Endothelial cell of umbilical vein (primary cell): ENCODE measurements around the gene NRXN3. TPM values are rescaled to one million over a fixed set of nuclear protein-coding genes. Genes with fewer than 3 reads are reported as not detected.

ENCODE experiments used
- BruUV-seq: library from RNA; stranded (reverse); fragments of 400-500 nt; replicated peaks from 2 replicates; lab custom pipeline; 2021; lab: Mats Ljungman, UMichigan
- CTCF ChIA-PET: fragments of 300-600, 350-600 bp; sonication (Branson Sonifier 250); formaldehyde crosslinking; loops from one replicate; lab custom pipeline; 2021; ENCODE audit warnings: antibody characterized with exemption, inconsistent platforms; lab: Charles Lee
- POLR2A ChIA-PET: fragments of 300-600, 350-600 bp; sonication (Branson Sonifier 250); formaldehyde crosslinking; loops from one replicate; lab custom pipeline; 2021; ENCODE audit warnings: antibody characterized with exemption, inconsistent platforms; lab: Charles Lee
- DNase-seq: peaks from one replicate; pipeline ENCODE4 v3.0.0-alpha.2; 2011; ENCODE audit warnings: low read depth, low spot score
- FAIRE-seq: peaks from 2 replicates; lab custom pipeline; 2011; peaks lifted over from hg19 to GRCh38; lab: Jason Lieb, UNC
- H2AFZ ChIP-seq: 2 replicates; pipeline ENCODE4 v1.6.0; 2012; ENCODE audit warnings: low read depth, low read length, control low read depth, inconsistent platforms
- H3K27ac ChIP-seq: 2 replicates; pipeline ENCODE4 v1.5.1; 2011; ENCODE audit warnings: low read depth, mild to moderate bottlenecking, control low read depth, low read length, moderate library complexity; ENCODE audit not compliant: insufficient read depth
- H3K27me3 ChIP-seq, 2 experiments: 2 replicates each; pipeline versions ENCODE4 v1.6.0 to v1.6.1; 2011; ENCODE audit warnings: low read length in 2 of 2, mixed read lengths in 1 of 2; ENCODE audit not compliant: control insufficient read depth in 2 of 2, insufficient read depth in 2 of 2
- H3K36me3 ChIP-seq, 2 experiments: 2 replicates in 1 of 2; 3 replicates in 1 of 2; pipeline ENCODE4 v1.5.1; 2011; ENCODE audit warnings: low read length in 2 of 2, mild to moderate bottlenecking in 1 of 2, moderate library complexity in 1 of 2; ENCODE audit not compliant: control insufficient read depth in 2 of 2, insufficient read depth in 2 of 2; ENCODE audit errors: extremely low read depth in 1 of 2
- H3K4me1 ChIP-seq: 3 replicates; pipeline ENCODE4 v1.5.1; 2011; ENCODE audit warnings: mild to moderate bottlenecking, low read length; ENCODE audit not compliant: control insufficient read depth, insufficient read depth; ENCODE audit errors: extremely low read depth
- H3K4me2 ChIP-seq: 2 replicates; pipeline ENCODE4 v1.6.1; 2011; ENCODE audit warnings: low read length, control low read depth, mixed read lengths; ENCODE audit not compliant: insufficient read depth
- H3K4me3 ChIP-seq, 3 experiments: fragments of 200-600 bp in 1 of 3; sonication (generic), shearing (Covaris generic) in 1 of 3; replicated peaks in 1 of 3; 2 replicates each; pipeline ENCODE4 v1.5.1; 2011 to 2016; ENCODE audit warnings: control low read depth in 3 of 3, low read length in 3 of 3, mild to moderate bottlenecking in 2 of 3, inconsistent platforms in 1 of 3, low read depth in 1 of 3, moderate library complexity in 1 of 3; ENCODE audit not compliant: insufficient read depth in 1 of 3
- H3K79me2 ChIP-seq: 2 replicates; pipeline ENCODE4 v1.6.0; 2012; ENCODE audit warnings: low read length, inconsistent platforms; ENCODE audit not compliant: control insufficient read depth, insufficient read depth
- H3K9ac ChIP-seq: replicated peaks from 2 replicates; pipeline ENCODE3; 2011; ENCODE audit warnings: low read length, control low read depth; ENCODE audit not compliant: insufficient read depth; ENCODE audit errors: extremely low read depth
- H3K9me1 ChIP-seq: replicated peaks from 3 replicates; pipeline ENCODE4 v1.6.0; 2011; ENCODE audit warnings: mild to moderate bottlenecking, low read length; ENCODE audit not compliant: control insufficient read depth, insufficient read depth; ENCODE audit errors: extremely low read depth
- H3K9me3 ChIP-seq: replicated peaks from 2 replicates; pipeline ENCODE4 v1.5.1; 2012; ENCODE audit warnings: low read length, inconsistent platforms; ENCODE audit not compliant: control insufficient read depth, insufficient read depth
- H4K20me1 ChIP-seq: replicated peaks from 2 replicates; pipeline ENCODE3; 2011; ENCODE audit warnings: mild to moderate bottlenecking, low read length; ENCODE audit not compliant: control insufficient read depth, insufficient read depth; ENCODE audit errors: extremely low read depth
- EZH2 ChIP-seq: IDR thresholded peaks from 2 replicates; pipeline ENCODE4 v1.6.1; 2012; ENCODE audit warnings: borderline replicate concordance, low read depth, mild to moderate bottlenecking, moderate library complexity, low read length, inconsistent platforms; ENCODE audit not compliant: severe bottlenecking
- FOS ChIP-seq: IDR thresholded peaks from 2 replicates; pipeline ENCODE4 v1.6.1; 2011; ENCODE audit warnings: mild to moderate bottlenecking, low read length, moderate library complexity, borderline replicate concordance; ENCODE audit not compliant: insufficient read depth
- GATA2 ChIP-seq: IDR thresholded peaks from 2 replicates; pipeline ENCODE4 v1.7.0; 2011; ENCODE audit warnings: low read depth, mild to moderate bottlenecking, moderate library complexity, mixed read lengths, low read length; ENCODE audit not compliant: insufficient read length, insufficient read depth
- JUN ChIP-seq: IDR thresholded peaks from 2 replicates; pipeline ENCODE4 v1.6.1; 2011; ENCODE audit warnings: borderline replicate concordance, low read depth; ENCODE audit not compliant: insufficient read length, insufficient read depth
- MYC ChIP-seq: IDR thresholded peaks from one replicate; pipeline ENCODE4 v1.6.1; 2011; ENCODE audit warnings: mild to moderate bottlenecking, low read depth, low read length
- POLR2A ChIP-seq: IDR thresholded peaks from 2 replicates; pipeline ENCODE4 v1.6.1; 2012; ENCODE audit warnings: low read depth, mild to moderate bottlenecking, control low read depth, low read length
- POLR2AphosphoS5 ChIP-seq: IDR thresholded peaks from 2 replicates; pipeline ENCODE4 v1.6.1; 2012; ENCODE audit warnings: low read depth, mild to moderate bottlenecking, control low read depth, low read length, moderate library complexity; ENCODE audit not compliant: insufficient read depth
- dilution Hi-C: fragments of 300-500 bp; cut with MboI; formaldehyde crosslinking; loops from one replicate; pipeline ENCODE4 v1.15.0; 2019; ENCODE audit warnings: low sequenced_read_pairs; ENCODE audit not compliant: extremely low pct_ligation_motif_present
- intact Hi-C: fragments of 100-400 bp; cut with micrococcal nuclease; formaldehyde crosslinking; loops from one replicate; pipeline ENCODE4 v1.10.0; 2022
- polyA plus RNA-seq, 4 experiments: library from polyadenylated mRNA; depleted of rRNA in 3 of 4; stranded (reverse) in 3 of 4; unstranded in 1 of 4; fragments of >200 nt; gene quantifications; 2 replicates each; pipeline versions ENCODE4 v1.2.1 to v1.2.3, GENCODE V29; 2011 to 2012; ENCODE audit warnings: missing spikeins in 1 of 4
- total RNA-seq: library from RNA; stranded (reverse); gene quantifications from 2 replicates; pipeline ENCODE4 v1.2.3, GENCODE V29; 2021
- TF ChIP-seq, protein P1 (sequence below): IDR thresholded peaks from 2 replicates; pipeline ENCODE4 v1.6.1; 2011; ENCODE audit not compliant: insufficient read depth, insufficient read length
- TF ChIP-seq, protein P2 (sequence below), 2 donors: IDR thresholded peaks; 1 replicate in 1 of 2; 2 replicates in 1 of 2; pipeline ENCODE4 v1.5.1; 2011; ENCODE audit warnings: low read length in 2 of 2, mild to moderate bottlenecking in 2 of 2, moderate library complexity in 2 of 2, control low read depth in 1 of 2, inconsistent platforms in 1 of 2, low read depth in 1 of 2; ENCODE audit not compliant: insufficient read depth in 1 of 2; ENCODE audit errors: extremely low read depth in 1 of 2

The NRXN3 gene
- total and polyA plus RNA-seq, 2 donors (not counting 3 experiments of a cell fraction or from before 2014, with no cell fraction given) = 0.72 to 4.2 TPM

DNA sequence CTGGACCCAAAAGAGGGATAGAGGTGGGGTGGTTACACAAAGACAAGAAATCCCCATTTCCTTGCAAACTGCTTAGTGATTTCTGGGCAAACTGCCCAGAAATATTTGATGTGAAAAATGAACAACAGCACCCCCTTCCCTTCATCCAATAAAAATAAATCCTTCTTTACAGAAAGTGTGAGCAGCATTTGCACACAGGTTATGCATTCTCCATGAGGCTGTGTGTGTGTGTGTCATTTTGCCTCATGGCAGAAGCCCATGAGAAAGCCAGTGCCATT is 17.2 kb upstream of the NRXN3 start:
- dilution Hi-C loops = no loop called here
- CTCF ChIA-PET = no interaction called here

More for the DNA sequence above, 17.2 kb upstream of the NRXN3 start:
- BruUV-seq = no TSS peak
- Histone ChIP-seq H3K4me2 (no peak overlapping the region), H3K27ac (no peak overlapping the region), H3K36me3 (no peaks in the 10 kb centered on the region), H3K4me3 (no peak overlapping the region), H4K20me1 (no peaks in the 10 kb centered on the region), H3K9ac (no peak overlapping the region), H2AFZ (no peak overlapping the region), H3K9me1 (no peaks in the 10 kb centered on the region), H3K9me3 (no peaks in the 10 kb centered on the region), H3K27me3 (no peaks in the 10 kb centered on the region), H3K79me2 (no peaks in the 10 kb centered on the region), H3K4me1 (no peaks in the 10 kb centered on the region)
- DNase-seq = no peak
- intact Hi-C loops = no loop called here
- TF ChIP-seq FOS (no peak), EZH2 (no peak), POLR2AphosphoS5 (no peak), JUN (no peak), POLR2A (no peak), MYC (no peak), GATA2 (no peak)
- TF ChIP-seq, protein P1, sequence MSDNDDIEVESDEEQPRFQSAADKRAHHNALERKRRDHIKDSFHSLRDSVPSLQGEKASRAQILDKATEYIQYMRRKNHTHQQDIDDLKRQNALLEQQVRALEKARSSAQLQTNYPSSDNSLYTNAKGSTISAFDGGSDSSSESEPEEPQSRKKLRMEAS = no peak
- TF ChIP-seq, protein P2, sequence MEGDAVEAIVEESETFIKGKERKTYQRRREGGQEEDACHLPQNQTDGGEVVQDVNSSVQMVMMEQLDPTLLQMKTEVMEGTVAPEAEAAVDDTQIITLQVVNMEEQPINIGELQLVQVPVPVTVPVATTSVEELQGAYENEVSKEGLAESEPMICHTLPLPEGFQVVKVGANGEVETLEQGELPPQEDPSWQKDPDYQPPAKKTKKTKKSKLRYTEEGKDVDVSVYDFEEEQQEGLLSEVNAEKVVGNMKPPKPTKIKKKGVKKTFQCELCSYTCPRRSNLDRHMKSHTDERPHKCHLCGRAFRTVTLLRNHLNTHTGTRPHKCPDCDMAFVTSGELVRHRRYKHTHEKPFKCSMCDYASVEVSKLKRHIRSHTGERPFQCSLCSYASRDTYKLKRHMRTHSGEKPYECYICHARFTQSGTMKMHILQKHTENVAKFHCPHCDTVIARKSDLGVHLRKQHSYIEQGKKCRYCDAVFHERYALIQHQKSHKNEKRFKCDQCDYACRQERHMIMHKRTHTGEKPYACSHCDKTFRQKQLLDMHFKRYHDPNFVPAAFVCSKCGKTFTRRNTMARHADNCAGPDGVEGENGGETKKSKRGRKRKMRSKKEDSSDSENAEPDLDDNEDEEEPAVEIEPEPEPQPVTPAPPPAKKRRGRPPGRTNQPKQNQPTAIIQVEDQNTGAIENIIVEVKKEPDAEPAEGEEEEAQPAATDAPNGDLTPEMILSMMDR (IDR thresholded peaks at IDR 0.05; ENCODE audit: extremely low read depth in 1 of 2, insufficient read depth in 1 of 2, low read depth in 1 of 2, low read length in 2 of 2) = no peak
- FAIRE-seq = no peak
- POLR2A ChIA-PET = no interaction called here
